ENCODE measurements around the gene VAV3. TPM values are rescaled to one million over a fixed set of nuclear protein-coding genes. Genes with fewer than 3 reads are reported as not detected.

VAV3 gene
- total and polyA plus RNA-seq, 3 donors from 2014 or later, result 10.1 to 11.4 (median 11.3) TPM

GRCh38 chr1:107838056-107838455, 126.9 kb downstream of the VAV3 start:
- Histone ChIP-seq H3K9me3 (no peaks in the 10 kb centered on the region), H3K4me1 (no peaks in the 10 kb centered on the region), H3K36me3 (ENCODE audit: low read depth, missing control alignments) (no peaks in the 10 kb centered on the region), H3K4me3 (no peak overlapping the region), H3K27ac (no peak overlapping the region), H3K27me3 (no peaks in the 10 kb centered on the region)
- intact Hi-C loops (cut with DNase I; ENCODE audit: low total_unique reads), result no loop called here
- 89 to 91% methylated on average over 4 of the region's 4 CpGs for WGBS, 2 donors
- no peak for DNase-seq
- no peak for TF ChIP-seq POLR2A (IDR thresholded peaks at IDR 0.05)

GRCh38 chr1:107835151-107835670, 129.8 kb downstream of the VAV3 start:
- Histone ChIP-seq H3K4me3 (no peak overlapping the region), H3K4me1 (no peaks in the 10 kb centered on the region), H3K27me3 (no peaks in the 10 kb centered on the region), H3K27ac (no peak overlapping the region), H3K9me3 (no peaks in the 10 kb centered on the region), H3K36me3 (ENCODE audit: low read depth, missing control alignments) (no peaks in the 10 kb centered on the region)
- DNase-seq, result no peak
- TF ChIP-seq CTCF (IDR thresholded peaks at IDR 0.05) (no peak), POLR2A (IDR thresholded peaks at IDR 0.05) (no peak)
- WGBS, 2 donors, result 90 to 100% methylated on average over 4 of the region's 4 CpGs
- intact Hi-C loops (cut with DNase I; ENCODE audit: low total_unique reads), result no loop called here

- Histone ChIP-seq H3K4me1 (no peaks in the 10 kb centered on the region), H3K27me3 (no peaks in the 10 kb centered on the region), H3K36me3 (ENCODE audit: low read depth, missing control alignments) (no peaks in the 10 kb centered on the region), H3K9me3 (no peaks in the 10 kb centered on the region), H3K4me3 (no peak overlapping the region), H3K27ac (no peak overlapping the region)
- intact Hi-C loops (cut with DNase I; ENCODE audit: low total_unique reads), result no loop called here
- no peak for DNase-seq
- TF ChIP-seq POLR2A (IDR thresholded peaks at IDR 0.05), result no peak
- no peak for TF ChIP-seq CTCF (IDR thresholded peaks at IDR 0.05)
- WGBS, 2 donors, result 79 to 81% methylated on average over 2 of the region's 2 CpGs
Measured at GRCh38 chr1:107833061-107833460, 131.9 kb downstream of the VAV3 start.

GRCh38 chr1:107831921-107832320, 133.1 kb downstream of the VAV3 start:
- Histone ChIP-seq H3K4me3 (no peak overlapping the region), H3K9me3 (no peaks in the 10 kb centered on the region), H3K4me1 (no peaks in the 10 kb centered on the region), H3K27ac (no peak overlapping the region), H3K36me3 (ENCODE audit: low read depth, missing control alignments) (no peaks in the 10 kb centered on the region), H3K27me3 (no peaks in the 10 kb centered on the region)
- 78 to 97% methylated on average over 2 of the region's 2 CpGs for WGBS, 2 donors
- no peak for TF ChIP-seq CTCF (IDR thresholded peaks at IDR 0.05)
- TF ChIP-seq POLR2A (IDR thresholded peaks at IDR 0.05), result no peak
- intact Hi-C loops (cut with DNase I; ENCODE audit: low total_unique reads), result no loop called here
- DNase-seq, result no peak

- DNase-seq, result no peak
- WGBS, 2 donors, result 48 to 57% methylated on average over 3 of the region's 3 CpGs
- intact Hi-C loops (cut with DNase I; ENCODE audit: low total_unique reads), result no loop called here
- H3K27me3 ChIP-seq, result no peaks in the 10 kb centered on the region
- H3K27ac ChIP-seq, result no peak overlapping the region
- no peaks in the 10 kb centered on the region for H3K4me1 ChIP-seq
- no peak overlapping the region for H3K4me3 ChIP-seq
- no peaks in the 10 kb centered on the region for H3K9me3 ChIP-seq
- no peak for TF ChIP-seq CTCF (IDR thresholded peaks at IDR 0.05)
- TF ChIP-seq POLR2A (IDR thresholded peaks at IDR 0.05), result no peak
- no peaks in the 10 kb centered on the region for H3K36me3 ChIP-seq (ENCODE audit: low read depth, missing control alignments)
Measured at GRCh38 chr1:107830526-107830925, 134.5 kb downstream of the VAV3 start.
